HG02610 (cell line): ENCODE measurements around the gene LGSN.
"Not testable (repeated sequence)": the region's sequence is repeated elsewhere in the genome, so short reads cannot be mapped to it uniquely, and the experiment has no call there.

ENCODE experiments used
- ATAC-seq: cut with Tn5 transposase; IDR thresholded peaks from one replicate; pipeline ENCODE4 v1.9.1; 2021; ENCODE audit warnings: mild to moderate bottlenecking, moderate library complexity; ENCODE audit not compliant: unreplicated experiment

The LGSN gene

GRCh38 chr6:63307581-63308246 is 12.1 kb downstream of the LGSN start:
- peak; percentile 77 for ATAC-seq

GRCh38 chr6:63306420-63306819 is 13.4 kb downstream of the LGSN start:
- no peak for ATAC-seq

- ATAC-seq: peak; percentile 59
Observed at GRCh38 chr6:63305277-63305676, 14.5 kb downstream of the LGSN start.

- no peak for ATAC-seq
Observed at GRCh38 chr6:63303476-63303875, 16.3 kb downstream of the LGSN start.

GRCh38 chr6:63299667-63300066 is 20.1 kb downstream of the LGSN start:
- ATAC-seq: no peak

GRCh38 chr6:63295553-63296194 is 24.1 kb downstream of the LGSN start:
- no peak for ATAC-seq

GRCh38 chr6:63290492-63291058 is 29.2 kb downstream of the LGSN start:
- ATAC-seq: no peak

GRCh38 chr6:63289269-63289872 is 30.4 kb downstream of the LGSN start:
- no peak for ATAC-seq

- ATAC-seq: no peak
Observed at GRCh38 chr6:63280639-63281180, 39.1 kb downstream of the LGSN start.

GRCh38 chr6:63278916-63279315 is 40.9 kb downstream of the LGSN start:
- no peak for ATAC-seq

- no peak for ATAC-seq
Observed at GRCh38 chr6:63275953-63276352, 43.8 kb downstream of the LGSN start.

- ATAC-seq: not testable (repeated sequence)
Observed at GRCh38 chr6:63274795-63275430, 44.9 kb downstream of the LGSN start.

GRCh38 chr6:63272397-63272796 is 47.4 kb downstream of the LGSN start:
- no peak for ATAC-seq

- peak; percentile 75 for ATAC-seq
Observed at GRCh38 chr6:63269470-63269869, 50.3 kb downstream of the LGSN start.

- ATAC-seq: peak; percentile 69
Observed at GRCh38 chr6:63268574-63268973, 51.2 kb downstream of the LGSN start.

GRCh38 chr6:63267828-63268227 is 52.0 kb downstream of the LGSN start:
- ATAC-seq: no peak

- no peak for ATAC-seq
Observed at GRCh38 chr6:63267046-63267445, 52.7 kb downstream of the LGSN start.

- no peak for ATAC-seq
Observed at GRCh38 chr6:63263444-63263843, 56.3 kb downstream of the LGSN start.

- ATAC-seq: no peak
Observed at GRCh38 chr6:63261820-63262219, 58.0 kb downstream of the LGSN start.

- ATAC-seq: no peak
Observed at GRCh38 chr6:63259153-63259552, 60.6 kb downstream of the LGSN start.

- ATAC-seq: no peak
Observed at GRCh38 chr6:63249875-63250482, 69.8 kb downstream of the LGSN start.
